Measurements from ENCODE around the gene PTGR3. TPM values are rescaled to one million over a fixed set of nuclear protein-coding genes. Genes with fewer than 3 reads are reported as not detected.

Gene PTGR3
- total and polyA plus RNA-seq, 2 experiments from 2014 or later: 24.4 to 25.7 TPM

DNA sequence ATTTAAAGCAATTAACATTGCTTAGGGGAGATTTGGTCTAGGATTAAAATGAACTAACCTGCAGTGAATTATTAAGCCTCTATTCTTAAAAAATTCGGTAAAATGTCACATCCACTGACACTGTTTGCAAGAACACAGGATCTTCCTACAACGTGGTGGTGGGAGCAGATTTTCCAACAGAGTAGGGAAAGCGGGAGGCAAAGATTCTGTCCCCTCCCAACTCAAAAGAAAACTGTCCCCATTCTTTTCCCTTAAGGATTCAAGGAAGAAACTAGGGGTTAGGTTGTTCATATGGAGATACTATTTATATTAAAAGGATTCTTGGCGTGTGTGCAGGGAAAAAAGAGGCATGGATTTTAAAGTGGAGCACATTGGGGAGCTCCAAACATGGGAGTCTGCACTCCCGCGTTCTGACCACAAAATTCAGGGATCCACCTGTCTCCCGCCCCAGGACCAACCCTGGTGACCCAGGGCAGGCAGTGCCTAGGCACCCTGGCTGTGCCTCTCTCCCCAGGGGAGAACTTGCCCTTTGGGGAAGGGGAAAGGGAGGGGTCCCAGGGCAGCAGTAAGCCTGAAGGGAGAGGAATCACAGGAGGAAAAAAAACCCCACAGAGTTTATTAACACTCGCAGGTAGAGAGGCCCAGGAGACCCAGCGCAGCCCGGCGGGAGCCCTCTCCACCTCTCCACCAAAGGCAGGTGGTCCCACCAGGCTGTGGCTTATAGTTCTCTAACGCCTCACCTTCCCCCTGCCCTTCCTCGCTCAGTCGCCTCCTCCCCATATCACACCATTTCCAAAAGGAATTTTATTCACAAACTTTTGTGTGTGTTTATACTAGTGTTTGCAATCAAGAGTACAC lies 2.3 kb downstream of the PTGR3 start:
- TF ChIP-seq EZH2phosphoT487 (IDR thresholded peaks at IDR 0.05; ENCODE audit: low read depth, severe bottlenecking, unreplicated experiment): no peak
- TF ChIP-seq, protein P1, sequence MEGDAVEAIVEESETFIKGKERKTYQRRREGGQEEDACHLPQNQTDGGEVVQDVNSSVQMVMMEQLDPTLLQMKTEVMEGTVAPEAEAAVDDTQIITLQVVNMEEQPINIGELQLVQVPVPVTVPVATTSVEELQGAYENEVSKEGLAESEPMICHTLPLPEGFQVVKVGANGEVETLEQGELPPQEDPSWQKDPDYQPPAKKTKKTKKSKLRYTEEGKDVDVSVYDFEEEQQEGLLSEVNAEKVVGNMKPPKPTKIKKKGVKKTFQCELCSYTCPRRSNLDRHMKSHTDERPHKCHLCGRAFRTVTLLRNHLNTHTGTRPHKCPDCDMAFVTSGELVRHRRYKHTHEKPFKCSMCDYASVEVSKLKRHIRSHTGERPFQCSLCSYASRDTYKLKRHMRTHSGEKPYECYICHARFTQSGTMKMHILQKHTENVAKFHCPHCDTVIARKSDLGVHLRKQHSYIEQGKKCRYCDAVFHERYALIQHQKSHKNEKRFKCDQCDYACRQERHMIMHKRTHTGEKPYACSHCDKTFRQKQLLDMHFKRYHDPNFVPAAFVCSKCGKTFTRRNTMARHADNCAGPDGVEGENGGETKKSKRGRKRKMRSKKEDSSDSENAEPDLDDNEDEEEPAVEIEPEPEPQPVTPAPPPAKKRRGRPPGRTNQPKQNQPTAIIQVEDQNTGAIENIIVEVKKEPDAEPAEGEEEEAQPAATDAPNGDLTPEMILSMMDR (IDR thresholded peaks at IDR 0.05; ENCODE audit: poor library complexity): no peak
- TF ChIP-seq EZH2 (IDR thresholded peaks at IDR 0.05; ENCODE audit: borderline replicate concordance): no peak
- H3K27ac ChIP-seq: peak overlapping the region; percentile 99
- H3K4me1 ChIP-seq (ENCODE audit: insufficient read depth): peaks cover 12% of the 10 kb centered on the region
- peaks cover 71% of the 10 kb centered on the region for H3K79me2 ChIP-seq
- H3K27me3 ChIP-seq: peaks cover 24% of the 10 kb centered on the region
- H3K9me2 ChIP-seq (replicated peaks; ENCODE audit: insufficient read depth): no peaks in the 10 kb centered on the region
- H3K9me3 ChIP-seq (ENCODE audit: low read depth): no peaks in the 10 kb centered on the region
- no peak for DNase-seq (ENCODE audit: low spot score)
- peak overlapping the region; percentile 82 for H3K4me2 ChIP-seq
- H3K36me3 ChIP-seq (replicated peaks; ENCODE audit: insufficient read depth, low read depth): no peaks in the 10 kb centered on the region
- no peak overlapping the region for H2AFZ ChIP-seq
- 44% methylated on average over 14 of the region's 14 CpGs for WGBS (ENCODE audit: low lambda C conversion rate, missing lambda C conversion rate)
- H4K20me1 ChIP-seq (ENCODE audit: insufficient read depth, poor library complexity, severe bottlenecking): peaks cover 35% of the 10 kb centered on the region
- peak overlapping the region; percentile 97 for H3K4me3 ChIP-seq

DNA sequence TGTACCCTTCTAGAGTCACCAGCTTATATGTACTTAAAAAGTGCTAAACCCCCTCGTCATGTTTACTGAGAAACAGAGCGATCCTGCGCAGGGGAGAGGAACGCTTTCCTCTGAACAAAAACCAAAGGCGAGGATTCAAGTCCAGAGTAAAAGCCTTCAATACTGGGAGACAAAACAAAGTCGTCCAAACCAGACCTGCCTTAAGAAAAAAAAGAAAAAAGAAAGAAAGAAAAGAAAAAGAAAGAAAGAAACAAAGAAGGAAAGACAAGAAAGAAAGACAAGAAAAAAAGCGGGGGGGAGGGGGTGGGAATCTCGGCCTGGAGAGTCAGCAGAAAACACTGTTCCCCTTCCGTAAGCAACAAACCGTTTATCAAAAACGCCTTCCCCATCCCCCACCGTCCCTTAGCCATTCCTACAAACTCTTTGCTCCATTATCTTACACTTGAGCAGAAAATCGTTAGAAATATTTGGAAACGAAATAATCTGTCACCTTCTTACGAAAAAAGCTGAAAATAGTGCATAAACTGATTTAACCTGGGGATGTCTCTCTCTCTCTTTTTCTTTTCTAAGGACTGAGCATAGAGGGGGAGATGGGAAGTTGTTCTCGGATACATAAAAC lies 3.3 kb downstream of the PTGR3 start:
- Histone ChIP-seq H3K27ac (peak overlapping the region; percentile 36), H3K4me2 (peak overlapping the region; percentile 82), H3K27me3 (peaks cover 24% of the 10 kb centered on the region), H3K4me1 (ENCODE audit: insufficient read depth) (peaks cover 12% of the 10 kb centered on the region), H3K36me3 (replicated peaks; ENCODE audit: insufficient read depth, low read depth) (no peaks in the 10 kb centered on the region), H3K9me3 (ENCODE audit: low read depth) (no peaks in the 10 kb centered on the region), H3K4me3 (peak overlapping the region; percentile 60), H2AFZ (no peak overlapping the region), H4K20me1 (ENCODE audit: insufficient read depth, poor library complexity, severe bottlenecking) (peaks cover 35% of the 10 kb centered on the region), H3K9me2 (replicated peaks; ENCODE audit: insufficient read depth) (no peaks in the 10 kb centered on the region), H3K79me2 (peaks cover 78% of the 10 kb centered on the region)
- DNase-seq (ENCODE audit: low spot score): peak; percentile 33
- WGBS (ENCODE audit: low lambda C conversion rate, missing lambda C conversion rate): 18% methylated on average over 14 of the region's 16 CpGs
- no peak for TF ChIP-seq EZH2 (IDR thresholded peaks at IDR 0.05; ENCODE audit: borderline replicate concordance)
- TF ChIP-seq EZH2phosphoT487 (IDR thresholded peaks at IDR 0.05; ENCODE audit: low read depth, severe bottlenecking, unreplicated experiment): no peak
- TF ChIP-seq, protein P1 (IDR thresholded peaks at IDR 0.05; ENCODE audit: poor library complexity): no peak

DNA sequence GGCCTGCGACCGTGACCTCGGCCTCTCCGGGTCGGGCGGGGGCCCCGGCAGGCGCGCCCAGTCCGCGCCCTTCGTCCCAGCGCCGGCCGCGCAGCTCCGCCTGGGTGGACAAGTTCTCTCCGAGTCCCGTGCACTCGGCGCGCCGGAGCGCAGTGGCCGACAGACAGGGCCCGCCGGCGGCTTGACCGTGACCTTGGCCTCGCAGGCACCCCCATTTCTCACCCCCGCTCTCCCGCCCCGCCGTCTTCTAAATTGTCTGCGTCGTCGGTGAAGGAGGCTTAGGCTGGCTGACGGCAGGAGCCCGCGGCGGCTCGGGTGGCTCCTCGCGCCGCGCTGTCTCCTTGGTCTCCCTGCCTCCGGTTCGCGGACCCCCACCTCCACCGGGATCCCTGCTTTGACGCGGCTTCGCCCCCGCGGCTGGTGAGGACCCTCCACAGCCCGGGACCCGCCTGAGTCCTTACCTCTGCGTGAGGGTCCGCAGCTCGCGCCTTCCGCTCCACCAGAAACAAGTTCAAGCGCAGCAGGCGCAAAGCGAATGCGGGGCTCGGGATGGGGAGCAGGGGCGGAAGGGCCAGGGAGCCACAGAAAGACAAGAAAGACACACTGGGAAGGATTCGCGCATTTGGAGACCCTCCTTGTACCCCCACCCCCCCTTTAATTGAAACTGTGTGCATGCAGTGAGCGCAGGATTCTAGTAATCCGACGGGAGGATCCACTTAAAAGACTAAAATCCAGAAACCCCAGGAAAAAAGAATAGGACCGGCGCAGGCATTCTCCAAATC lies 4.0 kb downstream of the PTGR3 start:
- H3K27me3 ChIP-seq: peaks cover 24% of the 10 kb centered on the region
- peak overlapping the region; percentile 82 for H3K4me2 ChIP-seq
- WGBS (ENCODE audit: low lambda C conversion rate, missing lambda C conversion rate): 3% methylated on average over 69 of the region's 75 CpGs
- peak overlapping the region; percentile 36 for H3K27ac ChIP-seq
- peaks cover 35% of the 10 kb centered on the region for H4K20me1 ChIP-seq (ENCODE audit: insufficient read depth, poor library complexity, severe bottlenecking)
- TF ChIP-seq, protein P1 (IDR thresholded peaks at IDR 0.05; ENCODE audit: poor library complexity): no peak
- TF ChIP-seq EZH2phosphoT487 (IDR thresholded peaks at IDR 0.05; ENCODE audit: low read depth, severe bottlenecking, unreplicated experiment) (no peak), EZH2 (IDR thresholded peaks at IDR 0.05; ENCODE audit: borderline replicate concordance) (peak; percentile 59)
- H2AFZ ChIP-seq: no peak overlapping the region
- H3K9me3 ChIP-seq (ENCODE audit: low read depth): no peaks in the 10 kb centered on the region
- H3K36me3 ChIP-seq (replicated peaks; ENCODE audit: insufficient read depth, low read depth): no peaks in the 10 kb centered on the region
- DNase-seq (ENCODE audit: low spot score): no peak
- H3K4me1 ChIP-seq (ENCODE audit: insufficient read depth): peaks cover 9% of the 10 kb centered on the region
- H3K4me3 ChIP-seq: peak overlapping the region; percentile 60
- H3K9me2 ChIP-seq (replicated peaks; ENCODE audit: insufficient read depth): no peaks in the 10 kb centered on the region
- H3K79me2 ChIP-seq: peaks cover 85% of the 10 kb centered on the region

All from hepatocyte (in vitro differentiated cells).